H1 (cell line): Measurements from ENCODE around the gene RIMS1. TPM values are rescaled to one million over a fixed set of nuclear protein-coding genes. Genes with fewer than 3 reads are reported as not detected.

ENCODE experiments used
- CTCF ChIA-PET: fragments of 300-600 bp; sonication (Branson Sonifier 250); formaldehyde crosslinking; loops from one replicate; lab custom pipeline; 2021; ENCODE audit not compliant: partially characterized antibody; lab: Charles Lee
- POLR2A ChIA-PET: fragments of 300-600 bp; sonication (Branson Sonifier 250); formaldehyde crosslinking; loops from one replicate; lab custom pipeline; 2021; ENCODE audit warnings: inconsistent platforms; ENCODE audit not compliant: partially characterized antibody; lab: Charles Lee
- DNase-seq, 2 experiments: peaks; one replicate each; pipeline versions ENCODE4 v3.0.0 to v3.0.0-alpha.2; 2010 to 2022; ENCODE audit warnings: low spot score in 2 of 2, low read depth in 1 of 2, mixed read lengths in 1 of 2
- FAIRE-seq: peaks from 2 replicates; lab custom pipeline; 2011; peaks lifted over from hg19 to GRCh38; lab: Jason Lieb, UNC
- H2AFZ ChIP-seq: 2 replicates; pipeline ENCODE4 v1.8.1; 2012; ENCODE audit warnings: low read length, inconsistent platforms
- H2AK5ac ChIP-seq: 2 replicates; pipeline ENCODE4 v1.6.1; 2013; ENCODE audit warnings: low read depth, low read length
- H2BK120ac ChIP-seq: replicated peaks from 2 replicates; pipeline ENCODE3; 2013; ENCODE audit warnings: low read depth, low read length, inconsistent platforms
- H2BK12ac ChIP-seq: 2 replicates; pipeline ENCODE4 v1.6.1; 2013; ENCODE audit warnings: low read depth, low read length
- H2BK15ac ChIP-seq: 2 replicates; pipeline ENCODE4 v1.6.1; 2013; ENCODE audit warnings: low read length
- H2BK20ac ChIP-seq: 2 replicates; pipeline ENCODE4 v1.6.1; 2013; ENCODE audit warnings: low read length
- H2BK5ac ChIP-seq: 2 replicates; pipeline ENCODE4 v1.6.1; 2013; ENCODE audit warnings: low read depth, low read length
- H3K14ac ChIP-seq: 2 replicates; pipeline ENCODE4 v1.6.1; 2013; ENCODE audit warnings: inconsistent platforms; ENCODE audit not compliant: insufficient read length
- H3K18ac ChIP-seq: 2 replicates; pipeline ENCODE4 v1.6.1; 2013; ENCODE audit warnings: low read length; ENCODE audit errors: extremely low read depth
- H3K23ac ChIP-seq: 2 replicates; pipeline ENCODE4 v1.6.1; 2013; ENCODE audit warnings: inconsistent platforms; ENCODE audit not compliant: insufficient read length
- H3K23me2 ChIP-seq: 2 replicates; pipeline ENCODE4 v1.6.1; 2013; ENCODE audit warnings: low read depth, low read length
- H3K27ac ChIP-seq: 2 replicates; pipeline ENCODE4 v1.6.1; 2011; ENCODE audit warnings: low read depth, low read length, inconsistent platforms
- H3K27me3 ChIP-seq, 4 experiments: replicated peaks in 1 of 4; 1 replicate in 1 of 4; 2 replicates in 3 of 4; pipeline versions ENCODE4 v1.6.1 to v1.8.1; 2011 to 2013; ENCODE audit warnings: low read length in 3 of 4, mild to moderate bottlenecking in 3 of 4, inconsistent platforms in 2 of 4, mixed read lengths in 2 of 4, moderate library complexity in 1 of 4; ENCODE audit not compliant: control insufficient read depth in 3 of 4, insufficient read depth in 3 of 4; ENCODE audit errors: extremely low read depth in 1 of 4
- H3K36me3 ChIP-seq, 4 experiments: 2 replicates each; pipeline versions ENCODE4 v1.6.1 to v1.8.1; 2011 to 2013; ENCODE audit warnings: mild to moderate bottlenecking in 4 of 4, low read length in 3 of 4, moderate library complexity in 2 of 4, control low read depth in 1 of 4, inconsistent platforms in 1 of 4; ENCODE audit not compliant: insufficient read depth in 4 of 4, control insufficient read depth in 2 of 4
- H3K4ac ChIP-seq: replicated peaks from 2 replicates; pipeline ENCODE3; 2013; ENCODE audit warnings: low read length, low read depth, mixed read lengths, inconsistent platforms; ENCODE audit not compliant: insufficient read length
- H3K4me1 ChIP-seq, 4 experiments: replicated peaks in 1 of 4; 1 replicate in 1 of 4; 2 replicates in 3 of 4; pipeline versions ENCODE4 v1.6.1 to v1.8.1; 2011 to 2013; ENCODE audit warnings: low read length in 3 of 4, inconsistent platforms in 2 of 4, mixed read lengths in 1 of 4; ENCODE audit not compliant: insufficient read depth in 4 of 4, control insufficient read depth in 3 of 4
- H3K4me2 ChIP-seq, 2 experiments: 2 replicates each; pipeline versions ENCODE4 v1.6.1 to v1.8.1; 2011 to 2013; ENCODE audit warnings: low read depth in 2 of 2, low read length in 2 of 2, control low read depth in 1 of 2, inconsistent platforms in 1 of 2, mild to moderate bottlenecking in 1 of 2; ENCODE audit not compliant: insufficient read depth in 1 of 2
- H3K4me3 ChIP-seq, 4 experiments: fragments of 200-600, 300-600 bp in 1 of 4; sonication (generic), shearing (Covaris generic), sonication (Bioruptor Twin) in 1 of 4; 2 replicates each; pipeline versions ENCODE4 v1.5.1 to v1.8.1; 2011 to 2016; ENCODE audit warnings: low read length in 4 of 4, low read depth in 3 of 4, control low read depth in 2 of 4, inconsistent platforms in 2 of 4, mild to moderate bottlenecking in 2 of 4, mixed read lengths in 1 of 4, moderate library complexity in 1 of 4; ENCODE audit not compliant: insufficient read depth in 2 of 4; ENCODE audit errors: extremely low read depth in 1 of 4
- H3K56ac ChIP-seq: replicated peaks from 2 replicates; pipeline ENCODE3; 2013; ENCODE audit warnings: low read depth, mild to moderate bottlenecking, mixed read lengths, low read length, inconsistent platforms; ENCODE audit not compliant: insufficient read length
- H3K79me1 ChIP-seq: 2 replicates; pipeline ENCODE4 v1.6.1; 2013; ENCODE audit warnings: low read depth, low read length, control low read depth
- H3K79me2 ChIP-seq, 2 experiments: 2 replicates each; pipeline versions ENCODE4 v1.6.1 to v1.8.1; 2012 to 2013; ENCODE audit warnings: low read length in 2 of 2, mild to moderate bottlenecking in 2 of 2, inconsistent platforms in 1 of 2; ENCODE audit not compliant: insufficient read depth in 2 of 2, control insufficient read depth in 1 of 2
- H3K9ac ChIP-seq, 4 experiments: replicated peaks in 1 of 4; 1 replicate in 1 of 4; 2 replicates in 3 of 4; pipeline versions ENCODE4 v1.6.1 to v1.8.1; 2011 to 2013; ENCODE audit warnings: low read depth in 3 of 4, low read length in 3 of 4, control low read depth in 2 of 4, mild to moderate bottlenecking in 2 of 4, moderate library complexity in 2 of 4, inconsistent platforms in 1 of 4; ENCODE audit errors: extremely low read depth in 1 of 4
- H3K9me3 ChIP-seq, 2 experiments: 2 replicates each; pipeline versions ENCODE4 v1.6.1 to v1.8.1; 2012 to 2013; ENCODE audit warnings: mild to moderate bottlenecking in 2 of 2, moderate library complexity in 2 of 2, control low read depth in 1 of 2, inconsistent platforms in 1 of 2, low read depth in 1 of 2, low read length in 1 of 2, mixed read lengths in 1 of 2; ENCODE audit not compliant: insufficient read depth in 2 of 2
- H4K20me1 ChIP-seq, 2 experiments: replicated peaks in 1 of 2; 2 replicates each; pipeline versions ENCODE3 to v1.8.1; 2011 to 2013; ENCODE audit warnings: inconsistent platforms in 2 of 2, low read length in 2 of 2, mild to moderate bottlenecking in 1 of 2; ENCODE audit not compliant: insufficient read depth in 2 of 2, control insufficient read depth in 1 of 2
- H4K5ac ChIP-seq: 2 replicates; pipeline ENCODE4 v1.6.1; 2013; ENCODE audit warnings: low read length, low read depth, mixed read lengths, inconsistent platforms; ENCODE audit not compliant: insufficient read length
- H4K8ac ChIP-seq: 2 replicates; pipeline ENCODE4 v1.8.0; 2013; ENCODE audit warnings: mild to moderate bottlenecking, moderate library complexity, low read length, inconsistent platforms; ENCODE audit not compliant: insufficient read depth; ENCODE audit errors: extremely low read depth
- H4K91ac ChIP-seq: replicated peaks from 2 replicates; pipeline ENCODE3; 2013; ENCODE audit warnings: low read length, mixed read lengths, inconsistent platforms; ENCODE audit not compliant: insufficient read length
- BCL11A ChIP-seq, 2 experiments: IDR thresholded peaks; one replicate each; pipeline ENCODE4 v1.6.1; 2011; ENCODE audit warnings: low read depth in 2 of 2, low read length in 2 of 2, mild to moderate bottlenecking in 2 of 2
- CBX8 ChIP-seq: fragments of 300-800, 300-1000 bp; sonication (generic); IDR thresholded peaks from 2 replicates; pipeline ENCODE4 v1.7.1; 2016; ENCODE audit warnings: low read depth, low read length, borderline replicate concordance
- EGR1 ChIP-seq: IDR thresholded peaks from 2 replicates; pipeline ENCODE4 v1.6.1; 2011; ENCODE audit warnings: low read depth, low read length, borderline replicate concordance
- GTF2F1 ChIP-seq: IDR thresholded peaks from 2 replicates; pipeline ENCODE4 v1.6.1; 2012; ENCODE audit warnings: low read depth, low read length, improper control_type of control experiment, borderline replicate concordance
- KDM4A ChIP-seq: IDR thresholded peaks from one replicate; pipeline ENCODE4 v1.7.1; 2012; ENCODE audit warnings: low read depth, mild to moderate bottlenecking, moderate library complexity, low read length, inconsistent platforms; ENCODE audit not compliant: severe bottlenecking
- KDM5A ChIP-seq: fragments of 200-600 bp; IDR thresholded peaks from 2 replicates; pipeline ENCODE4 v1.7.1; 2012; ENCODE audit warnings: mild to moderate bottlenecking, low read length, inconsistent platforms, mixed read lengths
- NRF1 ChIP-seq: IDR thresholded peaks from 2 replicates; pipeline ENCODE4 v1.6.1; 2011; ENCODE audit warnings: mild to moderate bottlenecking, low read depth, low read length, improper control_type of control experiment
- RNF2 ChIP-seq: fragments of 200-900, 300-1000 bp; sonication (generic); IDR thresholded peaks from 2 replicates; pipeline ENCODE4 v1.7.1; 2016; ENCODE audit warnings: borderline replicate concordance, low read depth, mild to moderate bottlenecking, antibody characterized with exemption, low read length; ENCODE audit not compliant: poor library complexity, severe bottlenecking; ENCODE audit errors: missing control alignments
- RXRA ChIP-seq: IDR thresholded peaks from 2 replicates; pipeline ENCODE4 v1.6.1; 2011; ENCODE audit warnings: low read depth, mild to moderate bottlenecking, low read length, moderate library complexity; ENCODE audit not compliant: insufficient read depth
- SIX5 ChIP-seq: IDR thresholded peaks from 2 replicates; pipeline ENCODE4 v1.6.1; 2011; ENCODE audit warnings: mild to moderate bottlenecking, low read depth, low read length
- SP2 ChIP-seq: IDR thresholded peaks from 2 replicates; pipeline ENCODE4 v1.6.1; 2012; ENCODE audit warnings: mild to moderate bottlenecking, low read length, inconsistent platforms
- TAF1 ChIP-seq: IDR thresholded peaks from 2 replicates; pipeline ENCODE4 v1.6.1; 2011; ENCODE audit warnings: mild to moderate bottlenecking, low read depth, low read length
- TBP ChIP-seq: IDR thresholded peaks from 2 replicates; pipeline ENCODE4 v1.6.1; 2011; ENCODE audit warnings: low read depth, low read length, improper control_type of control experiment
- WGBS, 2 experiments: shearing (Covaris generic) in 1 of 2; methylation state at CpG; one replicate each; pipeline versions ENCODE4 v1.1.6 to v1.1.7; 2013 to 2015; ENCODE audit warnings: low lambda C conversion rate in 2 of 2, mixed read lengths in 2 of 2, inconsistent platforms in 1 of 2, low coverage in 1 of 2, missing lambda C conversion rate in 1 of 2; ENCODE audit not compliant: insufficient replicate concordance in 2 of 2, insufficient coverage in 1 of 2, insufficient read length in 1 of 2; ENCODE audit errors: extremely low coverage in 1 of 2, missing lambda C conversion rate in 1 of 2; 5-methylcytosine and 5-hydroxymethylcytosine counted together
- polyA plus RNA-seq, 7 experiments: library from polyadenylated mRNA; depleted of rRNA in 3 of 7; stranded (reverse) in 5 of 7; unstranded in 2 of 7; fragments of >200 nt in 5 of 7; fragments of 200-250 nt in 2 of 7; gene quantifications; 1 replicate in 5 of 7; 2 replicates in 1 of 7; 4 replicates in 1 of 7; pipeline versions ENCODE4 v1.2.1 to v1.2.3, GENCODE V29; 2011 to 2013; ENCODE audit warnings: missing spikeins in 2 of 7, mixed read lengths in 2 of 7
- total RNA-seq: library from RNA; stranded (reverse); fragmentation: NEBNext Ultra II Directional; extraction: Animal tissue kit (Norgen Biotek cat#: 25700); gene quantifications from 2 replicates; pipeline ENCODE4 v1.2.1, GENCODE V29; 2021
- TF ChIP-seq, protein P1 (sequence below): IDR thresholded peaks from 2 replicates; pipeline ENCODE4 v1.6.1; 2012; ENCODE audit warnings: low read length, inconsistent platforms

Gene RIMS1
- total and polyA plus RNA-seq, 2 of the 8 experiments (the other 6 are each of a cell fraction or from before 2014, with no cell fraction given), result 0.63 to 2.3 TPM

DNA sequence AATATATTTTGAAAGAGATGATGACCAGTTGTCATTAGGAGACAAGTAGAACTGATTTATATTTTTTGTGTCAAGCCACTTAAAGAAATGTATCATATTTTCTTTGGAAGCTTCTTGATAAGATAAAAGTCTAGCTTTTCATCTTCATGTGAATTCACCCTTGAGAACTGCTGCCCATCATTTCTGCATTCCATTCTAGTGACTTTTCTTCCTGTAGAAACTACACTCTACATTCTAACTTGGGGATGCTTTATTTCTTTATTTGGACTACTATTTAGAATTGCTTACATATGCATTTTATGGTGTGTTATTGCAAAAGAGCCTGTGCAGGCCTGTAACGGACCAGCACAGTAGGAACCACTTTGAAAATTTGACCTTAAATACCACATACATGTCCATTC, 400.6 kb downstream of the RIMS1 start:
- Histone ChIP-seq H2AFZ (no peak overlapping the region), H3K36me3 (no peaks in the 10 kb centered on the region), H3K79me1 (no peaks in the 10 kb centered on the region), H3K27me3 (no peaks in the 10 kb centered on the region), H4K91ac (no peak overlapping the region), H3K4ac (no peak overlapping the region), H3K9ac (no peak overlapping the region), H2BK12ac (no peak overlapping the region), H2AK5ac (no peak overlapping the region), H2BK20ac (no peak overlapping the region), H4K20me1 (no peaks in the 10 kb centered on the region), H3K4me2 (no peak overlapping the region), H3K27ac (no peak overlapping the region), H2BK120ac (no peak overlapping the region), H3K23ac (no peak overlapping the region), H3K9me3 (no peaks in the 10 kb centered on the region), H3K23me2 (no peaks in the 10 kb centered on the region), H4K5ac (no peak overlapping the region), H2BK5ac (no peak overlapping the region), H3K79me2 (no peaks in the 10 kb centered on the region), H3K18ac (no peak overlapping the region), H2BK15ac (no peak overlapping the region), H3K4me1 (no peaks in the 10 kb centered on the region), H3K4me3 (no peak overlapping the region), H4K8ac (no peak overlapping the region), H3K56ac (no peak overlapping the region), H3K14ac (no peak overlapping the region)
- no peak for DNase-seq
- CTCF ChIA-PET, result no interaction called here
- 92% methylated on average over 1 of the region's 1 CpG; no CpG with 5 or more reads in 1 of the 2 experiments for WGBS, 2 experiments
- POLR2A ChIA-PET, result no interaction called here
- no peak for FAIRE-seq
- TF ChIP-seq, protein P1, sequence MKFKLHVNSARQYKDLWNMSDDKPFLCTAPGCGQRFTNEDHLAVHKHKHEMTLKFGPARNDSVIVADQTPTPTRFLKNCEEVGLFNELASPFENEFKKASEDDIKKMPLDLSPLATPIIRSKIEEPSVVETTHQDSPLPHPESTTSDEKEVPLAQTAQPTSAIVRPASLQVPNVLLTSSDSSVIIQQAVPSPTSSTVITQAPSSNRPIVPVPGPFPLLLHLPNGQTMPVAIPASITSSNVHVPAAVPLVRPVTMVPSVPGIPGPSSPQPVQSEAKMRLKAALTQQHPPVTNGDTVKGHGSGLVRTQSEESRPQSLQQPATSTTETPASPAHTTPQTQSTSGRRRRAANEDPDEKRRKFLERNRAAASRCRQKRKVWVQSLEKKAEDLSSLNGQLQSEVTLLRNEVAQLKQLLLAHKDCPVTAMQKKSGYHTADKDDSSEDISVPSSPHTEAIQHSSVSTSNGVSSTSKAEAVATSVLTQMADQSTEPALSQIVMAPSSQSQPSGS, result no peak
- no peak for TF ChIP-seq SIX5
- no peak for TF ChIP-seq KDM4A
- TF ChIP-seq KDM5A, result no peak
- TF ChIP-seq GTF2F1, result no peak
- TF ChIP-seq SP2, result no peak
- no peak for TF ChIP-seq RNF2
- TF ChIP-seq CBX8, result no peak
- TF ChIP-seq TAF1, result no peak
- TF ChIP-seq TBP, result no peak
- TF ChIP-seq BCL11A (IDR thresholded peaks at IDR 0.05; ENCODE audit: low read depth in 2 of 2, low read length in 2 of 2), result no peak
- TF ChIP-seq RXRA, result no peak
- TF ChIP-seq EGR1, result no peak
- no peak for TF ChIP-seq NRF1
